Upper lobe of right lung (tissue), 1 donor: ENCODE measurements around the gene MRPL17. TPM values are rescaled to one million over a fixed set of nuclear protein-coding genes. Genes with fewer than 3 reads are reported as not detected.

Experiments used
- ATAC-seq: fragments of 200-7000 bp; cut with Tn5 transposase; one replicate; pipeline ENCODE4 v1.9.1; 2020; ENCODE audit warnings: mild to moderate bottlenecking, moderate library complexity
- DNase-seq: peaks from one replicate; pipeline ENCODE4 v3.0.0-alpha.2; 2020
- H3K27ac ChIP-seq: fragments of 200-600 bp; one replicate; pipeline ENCODE4 v1.8.0; 2022
- H3K27me3 ChIP-seq: fragments of 200-600 bp; one replicate; pipeline ENCODE4 v1.8.0; 2022; ENCODE audit warnings: mild to moderate bottlenecking
- H3K36me3 ChIP-seq: fragments of 200-600 bp; one replicate; pipeline ENCODE4 v1.8.0; 2022
- H3K4me1 ChIP-seq: fragments of 200-600 bp; one replicate; pipeline ENCODE4 v1.8.0; 2022
- H3K4me3 ChIP-seq: fragments of 200-600 bp; one replicate; pipeline ENCODE4 v1.8.0; 2022; ENCODE audit warnings: mild to moderate bottlenecking
- H3K9me3 ChIP-seq: fragments of 200-600 bp; one replicate; pipeline ENCODE4 v1.8.0; 2022
- CTCF ChIP-seq: fragments of 200-600 bp; IDR thresholded peaks from one replicate; pipeline ENCODE4 v1.8.0; 2022; ENCODE audit warnings: antibody characterized with exemption
- intact Hi-C: fragments of 100-400 bp; cut with DNase I; formaldehyde crosslinking; loops from one replicate; pipeline ENCODE4 v1.11.0; 2022
- total RNA-seq: library from RNA; stranded (reverse); fragmentation: NEBNext Ultra II Directional; extraction: Animal tissue kit (Norgen Biotek cat#: 25700); gene quantifications from one replicate; pipeline ENCODE4 v1.2.1, GENCODE V29; 2021
- donor health status: DM: no; HTN: yes; CAD: no; lungs with severe emphysema.

Gene MRPL17
- total RNA-seq, 1 donor from 2014 or later, result 35.1 TPM

GRCh38 chr11:6634534-6634933, 48.6 kb downstream of the MRPL17 start:
- DNase-seq (no peak), ATAC-seq (no peak)
- intact Hi-C loops, result no loop called here
- peaks cover 35% of the 10 kb centered on the region for H3K4me1 ChIP-seq
- no peak overlapping the region for H3K4me3 ChIP-seq
- no peaks in the 10 kb centered on the region for H3K27me3 ChIP-seq
- no peaks in the 10 kb centered on the region for H3K9me3 ChIP-seq
- peaks cover 7% of the 10 kb centered on the region for H3K36me3 ChIP-seq
- no peak for TF ChIP-seq CTCF
- H3K27ac ChIP-seq, result no peak overlapping the region

- DNase-seq (no peak), ATAC-seq (no peak)
- Histone ChIP-seq H3K4me1 (peaks cover 33% of the 10 kb centered on the region), H3K27ac (no peak overlapping the region), H3K36me3 (peaks cover 7% of the 10 kb centered on the region), H3K4me3 (no peak overlapping the region), H3K27me3 (no peaks in the 10 kb centered on the region), H3K9me3 (no peaks in the 10 kb centered on the region)
- intact Hi-C loops, result no loop called here
- TF ChIP-seq CTCF, result no peak
Measured at GRCh38 chr11:6633422-6634408, 49.4 kb downstream of the MRPL17 start.

- DNase-seq (no peak), ATAC-seq (no peak)
- intact Hi-C loops, result no loop called here
- Histone ChIP-seq H3K9me3 (no peaks in the 10 kb centered on the region), H3K27ac (no peak overlapping the region), H3K27me3 (no peaks in the 10 kb centered on the region), H3K4me1 (peaks cover 20% of the 10 kb centered on the region), H3K4me3 (no peak overlapping the region), H3K36me3 (peaks cover 7% of the 10 kb centered on the region)
- TF ChIP-seq CTCF, result no peak
Measured at GRCh38 chr11:6632116-6633073, 50.7 kb downstream of the MRPL17 start.

GRCh38 chr11:6631361-6631890, 51.7 kb downstream of the MRPL17 start:
- Histone ChIP-seq H3K27me3 (no peaks in the 10 kb centered on the region), H3K4me3 (no peak overlapping the region), H3K36me3 (peaks cover 7% of the 10 kb centered on the region), H3K9me3 (no peaks in the 10 kb centered on the region), H3K27ac (no peak overlapping the region), H3K4me1 (peaks cover 10% of the 10 kb centered on the region)
- no peak for TF ChIP-seq CTCF
- DNase-seq, result no peak
- intact Hi-C loops, result no loop called here
- ATAC-seq, result no peak

- Histone ChIP-seq H3K27ac (no peak overlapping the region), H3K4me1 (peaks cover 4% of the 10 kb centered on the region), H3K4me3 (peak overlapping the region; percentile 21), H3K27me3 (no peaks in the 10 kb centered on the region), H3K9me3 (no peaks in the 10 kb centered on the region), H3K36me3 (peaks cover 7% of the 10 kb centered on the region)
- intact Hi-C loops, result no loop called here
- TF ChIP-seq CTCF, result no peak
- ATAC-seq, result no peak
- no peak for DNase-seq
Measured at GRCh38 chr11:6630632-6631291, 52.4 kb downstream of the MRPL17 start.
